ENCODE measurements around the gene CMSS1. TPM values are rescaled to one million over a fixed set of nuclear protein-coding genes. Genes with fewer than 3 reads are reported as not detected.

Gene CMSS1
- total RNA-seq, 4 donors from 2014 or later: 2.4 to 29.9 (median 5.2) TPM

- H3K9me3 ChIP-seq: no peaks in the 10 kb centered on the region
- no peaks in the 10 kb centered on the region for H3K4me1 ChIP-seq
- no peak overlapping the region for H3K27ac ChIP-seq
- intact Hi-C loops (cut with DNase I; ENCODE audit: low total_unique reads): no loop called here
- no peaks in the 10 kb centered on the region for H3K36me3 ChIP-seq
- no peak overlapping the region for H3K4me3 ChIP-seq
- in situ Hi-C loops (cut with MboI; ENCODE audit: low pct_ligation_motif_present in 1 of 4, low pct_unique_long_range_greater_than_20kb in 1 of 4, low sequenced_read_pairs in 3 of 4): no loop called here
- TF ChIP-seq POLR2A (IDR thresholded peaks at IDR 0.05) (no peak), CTCF (IDR thresholded peaks at IDR 0.05) (no peak), POLR2AphosphoS5 (IDR thresholded peaks at IDR 0.05) (no peak), EP300 (IDR thresholded peaks at IDR 0.05; ENCODE audit: low read depth) (no peak)
- WGBS, 2 donors (ENCODE audit: low coverage in 1 of 2): 84 to 92% methylated on average over 3 to 4 of the region's 4 CpGs
- DNase-seq: no peak
- H3K27me3 ChIP-seq: no peaks in the 10 kb centered on the region
Measured at GRCh38 chr3:99910752-99911290, 93.2 kb downstream of the CMSS1 start.

- no peak overlapping the region for H3K27ac ChIP-seq
- no peaks in the 10 kb centered on the region for H3K9me3 ChIP-seq
- H3K36me3 ChIP-seq: no peaks in the 10 kb centered on the region
- TF ChIP-seq POLR2A (IDR thresholded peaks at IDR 0.05): no peak
- no peak for TF ChIP-seq CTCF (IDR thresholded peaks at IDR 0.05)
- no peak for TF ChIP-seq EP300 (IDR thresholded peaks at IDR 0.05; ENCODE audit: low read depth)
- TF ChIP-seq POLR2AphosphoS5 (IDR thresholded peaks at IDR 0.05): no peak
- 80 to 100% methylated on average over 1 to 3 of the region's 3 CpGs for WGBS, 2 donors (ENCODE audit: low coverage in 1 of 2)
- no peak overlapping the region for H3K4me3 ChIP-seq
- H3K4me1 ChIP-seq: no peaks in the 10 kb centered on the region
- in situ Hi-C loops (cut with MboI; ENCODE audit: low pct_ligation_motif_present in 1 of 4, low pct_unique_long_range_greater_than_20kb in 1 of 4, low sequenced_read_pairs in 3 of 4) (no loop called here), intact Hi-C loops (cut with DNase I; ENCODE audit: low total_unique reads) (no loop called here)
- no peak for DNase-seq
- no peaks in the 10 kb centered on the region for H3K27me3 ChIP-seq
Measured at GRCh38 chr3:99911433-99911832, 93.8 kb downstream of the CMSS1 start.

GRCh38 chr3:99915906-99916432 lies 98.3 kb downstream of the CMSS1 start:
- no peak for TF ChIP-seq EP300 (IDR thresholded peaks at IDR 0.05; ENCODE audit: low read depth)
- TF ChIP-seq POLR2AphosphoS5 (IDR thresholded peaks at IDR 0.05): no peak
- no peak for TF ChIP-seq CTCF (IDR thresholded peaks at IDR 0.05)
- TF ChIP-seq POLR2A (IDR thresholded peaks at IDR 0.05): no peak
- WGBS, 2 donors (ENCODE audit: low coverage in 1 of 2): 86 to 92% methylated on average over 1 to 3 of the region's 3 CpGs
- Histone ChIP-seq H3K27ac (no peak overlapping the region), H3K4me3 (no peak overlapping the region), H3K9me3 (no peaks in the 10 kb centered on the region), H3K4me1 (peaks cover 0 to 27% (median 13%) of the 10 kb centered on the region in 4 donors), H3K36me3 (no peaks in the 10 kb centered on the region), H3K27me3 (no peaks in the 10 kb centered on the region)
- DNase-seq: no peak
- in situ Hi-C loops (cut with MboI; ENCODE audit: low pct_ligation_motif_present in 1 of 4, low pct_unique_long_range_greater_than_20kb in 1 of 4, low sequenced_read_pairs in 3 of 4) (no loop called here), intact Hi-C loops (cut with DNase I; ENCODE audit: low total_unique reads) (no loop called here)

- DNase-seq: no peak
- no peak overlapping the region for H3K27ac ChIP-seq
- intact Hi-C loops (cut with DNase I; ENCODE audit: low total_unique reads) (no loop called here), in situ Hi-C loops (cut with MboI; ENCODE audit: low pct_ligation_motif_present in 1 of 4, low pct_unique_long_range_greater_than_20kb in 1 of 4, low sequenced_read_pairs in 3 of 4) (no loop called here)
- H3K27me3 ChIP-seq: no peaks in the 10 kb centered on the region
- no peaks in the 10 kb centered on the region for H3K9me3 ChIP-seq
- H3K4me1 ChIP-seq: peaks cover 0 to 44% (median 21%) of the 10 kb centered on the region in 4 donors
- H3K4me3 ChIP-seq: no peak overlapping the region
- H3K36me3 ChIP-seq: no peaks in the 10 kb centered on the region
- TF ChIP-seq POLR2A (IDR thresholded peaks at IDR 0.05) (no peak), EP300 (IDR thresholded peaks at IDR 0.05; ENCODE audit: low read depth) (no peak), POLR2AphosphoS5 (IDR thresholded peaks at IDR 0.05) (no peak), CTCF (IDR thresholded peaks at IDR 0.05) (no peak)
Measured at GRCh38 chr3:99918715-99919114, 101.1 kb downstream of the CMSS1 start.
